Subcutaneous abdominal adipose tissue (tissue), 5 donors: ENCODE results near the gene LRRC4.

Experiments
- H3K27ac ChIP-seq: one replicate; pipeline ENCODE4 v1.7.0; 2013; ENCODE audit warnings: low read depth, mild to moderate bottlenecking, inconsistent platforms, low read length, moderate library complexity
- H3K27me3 ChIP-seq, 5 donors: one replicate each; pipeline ENCODE4 v1.7.0; 2013; ENCODE audit warnings: low read length in 5 of 5, inconsistent platforms in 1 of 5; ENCODE audit not compliant: control insufficient read depth in 5 of 5, insufficient read depth in 4 of 5
- H3K36me3 ChIP-seq, 5 donors: one replicate each; pipeline ENCODE4 v1.7.0; 2013; ENCODE audit warnings: low read length in 5 of 5; ENCODE audit not compliant: control insufficient read depth in 5 of 5, insufficient read depth in 5 of 5
- H3K4me1 ChIP-seq, 5 donors: one replicate each; pipeline ENCODE4 v1.7.0; 2013; ENCODE audit warnings: low read length in 5 of 5, mild to moderate bottlenecking in 3 of 5, moderate library complexity in 1 of 5; ENCODE audit not compliant: control insufficient read depth in 5 of 5, insufficient read depth in 5 of 5
- H3K4me3 ChIP-seq, 5 donors: one replicate each; pipeline ENCODE4 v1.7.0; 2013; ENCODE audit warnings: low read length in 5 of 5, low read depth in 1 of 5
- H3K9ac ChIP-seq, 5 donors: one replicate each; pipeline ENCODE4 v1.7.0; 2013; ENCODE audit warnings: low read length in 5 of 5, mild to moderate bottlenecking in 4 of 5, moderate library complexity in 3 of 5
- H3K9me3 ChIP-seq, 5 donors: one replicate each; pipeline ENCODE4 v1.7.0; 2013; ENCODE audit warnings: low read length in 5 of 5; ENCODE audit not compliant: control insufficient read depth in 5 of 5
- donor health status: healthy.
- donor health status: healthy.
- donor health status: healthy.
- donor health status: healthy.
- donor health status: healthy.

Gene LRRC4

GRCh38 chr7:128024151-128024550 lies 7.1 kb downstream of the LRRC4 start:
- Histone ChIP-seq H3K27ac (no peak overlapping the region), H3K9me3 (no peaks in the 10 kb centered on the region), H3K9ac (no peak overlapping the region), H3K4me1 (peaks cover 2 to 49% (median 35%) of the 10 kb centered on the region in 5 donors), H3K36me3 (peaks cover 0 to 15% (median 7%) of the 10 kb centered on the region in 5 donors), H3K27me3 (no peaks in the 10 kb centered on the region), H3K4me3 (no peak overlapping the region)

GRCh38 chr7:128022631-128023532 lies 8.4 kb downstream of the LRRC4 start:
- Histone ChIP-seq H3K36me3 (peaks cover 0 to 14% (median 4%) of the 10 kb centered on the region in 5 donors), H3K4me1 (peaks cover 2 to 48% (median 34%) of the 10 kb centered on the region in 5 donors), H3K9me3 (no peaks in the 10 kb centered on the region), H3K9ac (no peak overlapping the region), H3K27me3 (no peaks in the 10 kb centered on the region), H3K4me3 (no peak overlapping the region), H3K27ac (no peak overlapping the region)

- Histone ChIP-seq H3K36me3 (peaks cover 0 to 24% (median 4%) of the 10 kb centered on the region in 5 donors), H3K4me3 (no peak overlapping the region), H3K27me3 (no peaks in the 10 kb centered on the region), H3K9me3 (no peaks in the 10 kb centered on the region), H3K9ac (no peak overlapping the region), H3K27ac (no peak overlapping the region), H3K4me1 (peaks cover 2 to 43% (median 26%) of the 10 kb centered on the region in 5 donors)
Observed at GRCh38 chr7:128021366-128021765, 9.9 kb downstream of the LRRC4 start.

- no peak overlapping the region for H3K9ac ChIP-seq
- no peaks in the 10 kb centered on the region for H3K27me3 ChIP-seq
- H3K27ac ChIP-seq, result no peak overlapping the region
- H3K4me3 ChIP-seq, result no peak overlapping the region
- no peaks in the 10 kb centered on the region for H3K9me3 ChIP-seq
- H3K4me1 ChIP-seq, result peaks cover 0 to 32% (median 16%) of the 10 kb centered on the region in 5 donors
- peaks cover 0 to 24% (median 4%) of the 10 kb centered on the region in 5 donors for H3K36me3 ChIP-seq
Observed at GRCh38 chr7:128020159-128020558, 11.1 kb downstream of the LRRC4 start.

- H3K9me3 ChIP-seq, result no peaks in the 10 kb centered on the region
- H3K36me3 ChIP-seq, result peaks cover 0 to 29% (median 4%) of the 10 kb centered on the region in 5 donors
- no peaks in the 10 kb centered on the region for H3K27me3 ChIP-seq
- H3K9ac ChIP-seq, result no peak overlapping the region
- H3K4me3 ChIP-seq, result no peak overlapping the region
- no peak overlapping the region for H3K27ac ChIP-seq
- peaks cover 0 to 24% (median 11%) of the 10 kb centered on the region in 5 donors for H3K4me1 ChIP-seq
Observed at GRCh38 chr7:128019288-128019687, 11.9 kb downstream of the LRRC4 start.

- Histone ChIP-seq H3K27me3 (no peaks in the 10 kb centered on the region), H3K27ac (no peak overlapping the region), H3K9me3 (no peaks in the 10 kb centered on the region), H3K4me1 (peaks cover 0 to 19% (median 10%) of the 10 kb centered on the region in 5 donors), H3K36me3 (peaks cover 0 to 31% (median 4%) of the 10 kb centered on the region in 5 donors), H3K9ac (no peak overlapping the region), H3K4me3 (no peak overlapping the region)
Observed at GRCh38 chr7:128017862-128018845, 13.1 kb downstream of the LRRC4 start.

- H3K27ac ChIP-seq, result no peak overlapping the region
- peaks cover 0 to 17% (median 7%) of the 10 kb centered on the region in 5 donors for H3K4me1 ChIP-seq
- H3K27me3 ChIP-seq, result no peaks in the 10 kb centered on the region
- no peak overlapping the region for H3K9ac ChIP-seq
- H3K36me3 ChIP-seq, result peaks cover 0 to 33% (median 7%) of the 10 kb centered on the region in 5 donors
- H3K9me3 ChIP-seq, result no peaks in the 10 kb centered on the region
- H3K4me3 ChIP-seq, result no peak overlapping the region
Observed at GRCh38 chr7:128017460-128017859, 13.8 kb downstream of the LRRC4 start.

GRCh38 chr7:128014811-128015210 lies 16.4 kb downstream of the LRRC4 start:
- H3K27ac ChIP-seq, result no peak overlapping the region
- H3K27me3 ChIP-seq, result no peaks in the 10 kb centered on the region
- no peak overlapping the region for H3K4me3 ChIP-seq
- peaks cover 0 to 32% (median 24%) of the 10 kb centered on the region in 5 donors for H3K4me1 ChIP-seq
- H3K9ac ChIP-seq, result no peak overlapping the region
- no peaks in the 10 kb centered on the region for H3K9me3 ChIP-seq
- H3K36me3 ChIP-seq, result peaks cover 0 to 24% (median 0%) of the 10 kb centered on the region in 5 donors

GRCh38 chr7:128011131-128011661 lies 20.0 kb downstream of the LRRC4 start:
- Histone ChIP-seq H3K27me3 (no peaks in the 10 kb centered on the region), H3K4me3 (no peak overlapping the region), H3K9me3 (no peaks in the 10 kb centered on the region), H3K27ac (no peak overlapping the region), H3K4me1 (peaks cover 0 to 33% (median 24%) of the 10 kb centered on the region in 5 donors), H3K9ac (peak overlapping the region in 1 of 5 donors; percentile 3), H3K36me3 (peaks cover 0 to 18% (median under 1%) of the 10 kb centered on the region in 5 donors)
